Measurements from ENCODE around the gene DHCR7.

The DHCR7 gene

DNA sequence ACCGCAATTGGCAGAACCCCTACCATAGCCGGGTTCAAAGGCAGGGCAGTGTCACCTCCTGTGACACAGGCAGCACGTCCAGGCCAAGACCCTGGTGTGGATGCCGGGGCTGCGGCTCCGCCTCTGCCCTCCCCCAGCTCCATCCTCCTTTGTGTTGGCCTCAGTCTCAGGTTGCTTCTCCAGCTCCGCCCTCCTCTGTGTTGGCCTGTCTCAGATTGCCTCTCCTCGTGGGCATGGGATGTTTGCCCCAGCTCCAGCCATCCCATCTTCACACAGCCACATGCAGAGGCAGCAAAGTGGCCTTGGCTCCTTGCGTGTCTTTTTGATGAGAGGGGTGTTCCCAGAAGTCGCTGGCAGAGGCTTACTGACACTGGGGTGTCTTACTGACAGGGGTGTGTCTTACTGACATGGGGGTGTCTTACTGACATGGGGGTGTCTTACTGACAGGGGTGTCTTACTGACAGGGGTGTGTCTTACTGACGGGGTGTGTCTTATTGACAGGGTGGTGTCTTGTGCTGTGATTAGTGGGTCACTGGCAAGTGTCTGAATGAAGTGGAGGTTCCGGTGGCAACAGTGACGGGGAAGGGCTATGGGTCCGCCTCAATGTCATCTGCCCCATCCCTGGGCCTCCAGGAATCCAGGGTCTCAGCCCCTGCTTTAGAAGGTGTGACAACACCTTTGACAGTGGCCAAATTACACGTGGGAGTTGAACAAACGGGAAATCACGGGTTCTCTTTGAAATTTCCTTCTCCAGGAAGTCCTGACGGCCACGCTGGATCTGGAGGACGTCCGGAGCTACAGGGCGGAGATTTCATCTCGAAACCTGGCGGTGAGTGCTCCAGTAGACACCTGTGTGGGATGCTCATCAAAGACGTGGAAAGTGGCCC lies 29.7 kb upstream of the DHCR7 start:
- DNase-seq (ENCODE audit: extremely low read depth, low read depth), result no peak
- TF ChIP-seq, protein P1, sequence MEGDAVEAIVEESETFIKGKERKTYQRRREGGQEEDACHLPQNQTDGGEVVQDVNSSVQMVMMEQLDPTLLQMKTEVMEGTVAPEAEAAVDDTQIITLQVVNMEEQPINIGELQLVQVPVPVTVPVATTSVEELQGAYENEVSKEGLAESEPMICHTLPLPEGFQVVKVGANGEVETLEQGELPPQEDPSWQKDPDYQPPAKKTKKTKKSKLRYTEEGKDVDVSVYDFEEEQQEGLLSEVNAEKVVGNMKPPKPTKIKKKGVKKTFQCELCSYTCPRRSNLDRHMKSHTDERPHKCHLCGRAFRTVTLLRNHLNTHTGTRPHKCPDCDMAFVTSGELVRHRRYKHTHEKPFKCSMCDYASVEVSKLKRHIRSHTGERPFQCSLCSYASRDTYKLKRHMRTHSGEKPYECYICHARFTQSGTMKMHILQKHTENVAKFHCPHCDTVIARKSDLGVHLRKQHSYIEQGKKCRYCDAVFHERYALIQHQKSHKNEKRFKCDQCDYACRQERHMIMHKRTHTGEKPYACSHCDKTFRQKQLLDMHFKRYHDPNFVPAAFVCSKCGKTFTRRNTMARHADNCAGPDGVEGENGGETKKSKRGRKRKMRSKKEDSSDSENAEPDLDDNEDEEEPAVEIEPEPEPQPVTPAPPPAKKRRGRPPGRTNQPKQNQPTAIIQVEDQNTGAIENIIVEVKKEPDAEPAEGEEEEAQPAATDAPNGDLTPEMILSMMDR (IDR thresholded peaks at IDR 0.05; ENCODE audit: low read depth, low read length), result no peak

DNA sequence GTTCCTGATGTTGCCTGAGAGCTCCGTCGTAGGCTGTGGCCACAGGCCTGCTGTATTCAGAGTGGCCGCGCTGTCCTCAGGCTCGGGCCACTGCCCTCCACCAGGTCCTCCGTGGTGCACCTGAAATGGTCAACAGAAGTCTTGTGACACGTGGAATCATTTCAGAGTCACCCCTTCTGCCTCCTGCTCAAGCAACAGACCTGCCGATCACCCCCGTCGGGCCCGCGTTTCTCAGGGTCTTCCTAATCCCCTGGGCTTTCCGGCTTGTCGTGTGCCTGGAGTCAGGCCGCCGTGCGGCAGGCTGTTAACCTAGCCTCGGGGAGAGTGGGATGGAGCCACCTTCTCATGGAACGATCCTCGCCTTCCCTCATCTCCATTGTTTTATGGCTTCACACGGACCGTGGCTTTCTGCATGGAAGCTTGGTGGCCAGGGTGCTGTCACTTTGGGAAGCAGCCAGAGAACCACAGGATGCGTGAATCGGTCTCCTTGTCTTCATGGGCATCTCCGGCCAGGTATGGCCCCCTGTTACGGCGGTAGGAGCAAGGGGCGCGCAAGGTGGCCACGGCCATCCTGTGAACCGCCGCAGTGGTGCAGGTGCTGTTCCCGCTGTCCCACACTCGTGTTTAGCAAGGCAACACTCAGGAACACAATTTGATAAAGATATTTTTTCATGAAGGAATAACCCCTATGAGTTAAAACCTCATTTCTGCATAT lies 28.9 kb upstream of the DHCR7 start:
- TF ChIP-seq, protein P1 (IDR thresholded peaks at IDR 0.05; ENCODE audit: low read depth, low read length), result no peak
- DNase-seq (ENCODE audit: extremely low read depth, low read depth), result no peak

DNA sequence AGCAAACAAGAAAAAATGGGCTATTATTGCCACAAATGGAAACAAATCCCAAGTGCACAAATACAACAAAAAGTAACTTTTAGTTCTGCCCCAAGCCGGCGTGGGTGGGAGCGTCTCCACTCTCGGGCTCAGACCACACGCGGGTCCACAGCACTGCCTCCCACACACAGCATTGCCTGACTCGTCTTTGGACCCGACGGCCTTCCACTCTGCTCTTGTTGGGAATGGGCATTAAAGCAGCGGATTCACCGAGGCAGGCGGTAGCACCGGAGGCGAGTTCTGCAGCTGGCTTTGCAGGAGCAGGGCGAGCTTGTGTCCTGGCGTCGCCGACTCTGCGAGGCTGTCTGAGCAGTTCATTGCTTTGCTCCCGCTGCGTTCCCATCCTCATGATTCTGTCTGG lies 27.8 kb upstream of the DHCR7 start:
- no peak for DNase-seq (ENCODE audit: extremely low read depth, low read depth)
- TF ChIP-seq, protein P1 (IDR thresholded peaks at IDR 0.05; ENCODE audit: low read depth, low read length), result no peak

DNA sequence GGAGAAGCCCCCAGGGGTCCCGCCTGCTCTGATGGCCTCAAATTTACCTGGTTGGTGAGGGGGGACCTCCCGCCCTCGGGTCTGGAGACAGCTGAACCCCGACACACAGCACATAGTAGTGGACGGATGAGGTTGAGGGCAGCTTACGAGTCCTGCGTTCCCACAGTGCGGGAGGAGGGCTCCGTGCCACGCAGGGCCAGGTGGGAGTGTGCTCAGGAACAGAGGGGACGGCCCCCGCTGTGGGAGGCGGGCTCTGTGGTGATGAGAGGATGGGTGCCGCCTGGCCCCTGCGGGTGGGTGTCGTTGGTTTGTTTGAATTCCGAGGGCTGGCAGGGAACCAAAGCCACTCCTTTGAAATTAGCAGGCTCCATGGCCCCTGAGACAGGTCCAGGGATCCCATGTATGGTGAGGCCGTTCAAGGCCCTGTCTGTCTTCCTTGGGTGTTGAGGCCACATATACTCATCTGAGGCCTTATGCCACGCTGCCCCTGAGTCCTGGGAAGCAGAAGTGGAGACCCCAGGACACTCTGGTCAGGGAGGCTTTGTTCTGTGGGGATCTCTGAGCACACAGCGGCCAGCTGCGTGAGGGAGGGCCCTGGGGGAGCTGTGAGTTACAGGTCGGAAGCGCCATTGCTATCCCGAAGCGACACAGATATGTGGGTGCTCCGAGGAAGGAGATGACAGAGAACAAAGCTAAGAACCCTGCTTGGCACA lies 26.7 kb upstream of the DHCR7 start:
- no peak for DNase-seq (ENCODE audit: extremely low read depth, low read depth)
- TF ChIP-seq, protein P1 (IDR thresholded peaks at IDR 0.05; ENCODE audit: low read depth, low read length), result no peak

DNA sequence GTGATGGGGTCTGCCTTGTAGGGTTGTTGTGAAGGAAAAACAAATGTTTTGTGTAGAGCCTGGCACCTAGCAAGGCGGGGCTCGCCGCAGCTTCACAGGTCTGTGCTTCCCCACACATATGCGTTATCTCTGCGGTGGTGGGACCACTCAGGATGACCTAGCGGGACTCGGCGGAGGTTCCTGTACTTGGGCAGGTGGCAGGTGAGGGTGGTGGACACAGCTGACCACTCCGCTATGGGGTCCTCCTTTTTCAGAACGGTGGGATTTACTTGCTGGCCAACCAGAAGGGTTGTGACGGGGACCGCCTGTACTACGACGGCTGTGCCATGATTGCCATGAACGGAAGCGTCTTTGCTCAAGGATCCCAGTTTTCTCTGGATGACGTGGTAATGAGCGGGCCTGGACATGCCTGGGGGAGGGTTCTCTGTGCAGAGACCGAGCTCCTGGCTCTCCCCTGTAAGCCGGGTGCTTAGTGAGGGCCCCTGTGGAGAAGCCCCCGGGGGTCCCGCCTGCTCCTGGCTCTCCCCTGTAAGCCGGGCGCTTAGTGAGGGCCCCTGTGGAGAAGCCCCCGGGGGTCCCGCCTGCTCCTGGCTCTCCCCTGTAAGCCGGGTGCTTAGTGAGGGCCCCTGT lies 26.1 kb upstream of the DHCR7 start:
- DNase-seq (ENCODE audit: extremely low read depth, low read depth), result no peak
- TF ChIP-seq, protein P1 (IDR thresholded peaks at IDR 0.05; ENCODE audit: low read depth, low read length), result no peak

DNA sequence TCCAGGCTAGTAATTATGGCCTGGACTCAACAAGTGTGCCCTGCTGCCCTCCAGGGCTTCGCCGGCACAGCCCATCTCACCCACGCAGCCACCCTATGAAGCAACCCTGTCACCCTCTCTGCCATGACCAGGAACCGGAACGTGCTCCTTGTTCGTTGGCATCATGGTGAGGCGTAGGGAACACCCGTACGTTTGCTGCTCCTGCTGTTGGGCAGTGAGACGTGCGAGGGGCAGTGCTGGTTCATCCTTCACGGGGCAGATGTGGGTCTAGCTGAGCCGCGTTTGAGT lies 25.5 kb upstream of the DHCR7 start:
- no peak for DNase-seq (ENCODE audit: extremely low read depth, low read depth)
- TF ChIP-seq, protein P1 (IDR thresholded peaks at IDR 0.05; ENCODE audit: low read depth, low read length), result no peak

Data from AG09319 (cell line).